HepG2 (cell line): ENCODE data around the gene TBX15. TPM values are rescaled to one million over a fixed set of nuclear protein-coding genes. Genes with fewer than 3 reads are reported as not detected.

Source experiments
- BCL6 ChIP-seq: IDR thresholded peaks from 2 replicates; pipeline ENCODE4 v1.6.1; 2016; ENCODE audit warnings: missing genetic modification reagents, missing compliant biosample characterization
- CCDC6 ChIP-seq: sonication (generic); formaldehyde crosslinking; IDR thresholded peaks from 2 replicates; pipeline ENCODE4 v1.8.1; 2022; ENCODE audit warnings: mild to moderate bottlenecking, missing genetic modification reagents, moderate library complexity
- DNMT1 ChIP-seq: sonication (generic); formaldehyde crosslinking; IDR thresholded peaks from 2 replicates; pipeline ENCODE4 v1.5.1; 2020; ENCODE audit warnings: mild to moderate bottlenecking, missing genetic modification reagents
- ELF1 ChIP-seq: sonication (generic); formaldehyde crosslinking; IDR thresholded peaks from 2 replicates; pipeline ENCODE4 v1.4.0; 2020; ENCODE audit warnings: missing genetic modification reagents
- FLYWCH1 ChIP-seq: sonication (generic); formaldehyde crosslinking; IDR thresholded peaks from 2 replicates; pipeline ENCODE4 v1.8.1; 2023; ENCODE audit warnings: mild to moderate bottlenecking, missing genetic modification reagents
- JUNB ChIP-seq: sonication (generic); formaldehyde crosslinking; IDR thresholded peaks from 2 replicates; pipeline ENCODE4 v1.8.0; 2022; ENCODE audit warnings: missing genetic modification reagents, mild to moderate bottlenecking, borderline replicate concordance
- NFYB ChIP-seq: sonication (generic); formaldehyde crosslinking; IDR thresholded peaks from 2 replicates; pipeline ENCODE4 v1.4.0; 2020; ENCODE audit warnings: missing genetic modification reagents
- NR2F1 ChIP-seq, 2 experiments: fragments of 450-650 bp in 1 of 2; formaldehyde crosslinking in 1 of 2; IDR thresholded peaks; 2 replicates each; pipeline versions ENCODE4 v1.5.0 to v1.6.1; 2016 to 2020; ENCODE audit warnings: mild to moderate bottlenecking in 1 of 2, missing compliant biosample characterization in 1 of 2, missing genetic modification reagents in 1 of 2, moderate library complexity in 1 of 2
- PRDM10 ChIP-seq: sonication (generic); formaldehyde crosslinking; IDR thresholded peaks from 2 replicates; pipeline ENCODE4 v1.4.0; 2020; ENCODE audit warnings: low read depth, missing genetic modification reagents
- RBM22 ChIP-seq: fragments of 200-400 bp; formaldehyde crosslinking; optimal IDR thresholded peaks from 2 replicates; pipeline ENCODE3; 2017; ENCODE audit warnings: mild to moderate bottlenecking, low read length, moderate library complexity
- SNAPC4 ChIP-seq: sonication (generic); formaldehyde crosslinking; IDR thresholded peaks from 2 replicates; pipeline ENCODE4 v1.4.0; 2020; ENCODE audit warnings: mild to moderate bottlenecking, missing genetic modification reagents
- SOX13 ChIP-seq, 3 experiments: fragments of 450-650 bp in 1 of 3; sonication (generic) in 1 of 3; formaldehyde crosslinking in 1 of 3; IDR thresholded peaks in 2 of 3; conservative IDR thresholded peaks in 1 of 3; 2 replicates each; pipeline versions ENCODE4 v1.5.0 to v1.6.1; 2016 to 2020; ENCODE audit warnings: antibody characterized with exemption in 1 of 3, mild to moderate bottlenecking in 1 of 3, missing compliant biosample characterization in 1 of 3, missing genetic modification reagents in 1 of 3, moderate library complexity in 1 of 3
- SPEN ChIP-seq: sonication (generic); formaldehyde crosslinking; IDR thresholded peaks from 2 replicates; pipeline ENCODE4 v1.5.1; 2020; ENCODE audit warnings: low read depth, mild to moderate bottlenecking, missing genetic modification reagents
- TOPORS ChIP-seq: sonication (generic); formaldehyde crosslinking; IDR thresholded peaks from 2 replicates; pipeline ENCODE4 v1.8.0; 2023; ENCODE audit warnings: mild to moderate bottlenecking, missing genetic modification reagents
- ZBTB20 ChIP-seq: sonication (generic); formaldehyde crosslinking; IDR thresholded peaks from 2 replicates; pipeline ENCODE4 v1.8.1; 2023; ENCODE audit warnings: missing genetic modification reagents, low read depth, mild to moderate bottlenecking, borderline replicate concordance
- ZNF296 ChIP-seq: sonication (generic); formaldehyde crosslinking; conservative IDR thresholded peaks from 2 replicates; pipeline ENCODE4 v1.5.0; 2020; ENCODE audit warnings: mild to moderate bottlenecking, missing genetic modification reagents
- ZNF615 ChIP-seq: sonication (generic); formaldehyde crosslinking; IDR thresholded peaks from 2 replicates; pipeline ENCODE4 v1.5.0; 2020; ENCODE audit warnings: mild to moderate bottlenecking, missing genetic modification reagents, borderline replicate concordance
- ZNF75D ChIP-seq: sonication (generic); formaldehyde crosslinking; IDR thresholded peaks from 2 replicates; pipeline ENCODE4 v1.8.1; 2023; ENCODE audit warnings: missing genetic modification reagents, mild to moderate bottlenecking, borderline replicate concordance
- ZNF782 ChIP-seq: sonication (generic); formaldehyde crosslinking; IDR thresholded peaks from 2 replicates; pipeline ENCODE4 v1.4.0; 2020; ENCODE audit warnings: missing genetic modification reagents, mild to moderate bottlenecking, borderline replicate concordance
- polyA plus RNA-seq, 8 experiments: library from polyadenylated mRNA; depleted of rRNA in 3 of 8; stranded (reverse) in 7 of 8; unstranded in 1 of 8; fragments of >200 nt; fragmentation: Illumina TruSeq in 4 of 8; extraction: Trizol in 4 of 8; gene quantifications; 2 replicates each; pipeline versions ENCODE4 v1.2.1 to v1.2.3, GENCODE V29; 2011 to 2016; ENCODE audit warnings: low read depth in 4 of 8, missing spikeins in 1 of 8, mixed read lengths in 1 of 8; ENCODE audit not compliant: insufficient read depth in 1 of 8
- total RNA-seq, 5 experiments: library from RNA; depleted of rRNA; stranded (reverse); fragments of >200 nt; fragmentation: Illumina TruSeq; extraction: Trizol; gene quantifications; 2 replicates each; pipeline ENCODE4 v1.2.3, GENCODE V29; 2016; ENCODE audit warnings: low read depth in 1 of 5

TBX15 gene
- total and polyA plus RNA-seq, 2 of the 13 experiments (the other 11 are each of a cell fraction or from before 2014, with no cell fraction given) = 0.42 to 1.9 TPM

GRCh38 chr1:118963456-118964430, 24.4 kb downstream of the TBX15 start (continued):
- TF ChIP-seq ZNF782 (CRISPR knock-in tag) (no peak; the same call in 1 of the 2 replicates), SNAPC4 (CRISPR knock-in tag) (no peak), CCDC6 (CRISPR knock-in tag) (no peak), SPEN (peak; percentile 80; the same call in 1 of the 2 replicates), SOX13 (IDR thresholded peaks at IDR 0.05) (peak; percentile 53; the same call in 1 of the 2 replicates), SOX13 (CRISPR knock-in tag; conservative IDR thresholded peaks at IDR 0.05 in 1 of 2, IDR thresholded peaks at IDR 0.05 in 1 of 2) (peak in 1 of 2 experiments; percentile 83; a peak in 2 of 4 replicates), NFYB (CRISPR knock-in tag) (no peak), DNMT1 (no peak), RBM22 (no peak), FLYWCH1 (CRISPR knock-in tag) (no peak), PRDM10 (CRISPR knock-in tag) (0 out of 2 replicates have a peak, but pooled peaks have one; percentile 36), TOPORS (no peak), ZNF615 (no peak), ELF1 (CRISPR knock-in tag) (peak; percentile 65), ZBTB20 (CRISPR knock-in tag) (peak; percentile 88; the same call in 1 of the 2 replicates), JUNB (CRISPR knock-in tag) (no peak), BCL6 (CRISPR knock-in tag) (peak; percentile 83), ZNF75D (CRISPR knock-in tag) (no peak), NR2F1 (CRISPR knock-in tag; IDR thresholded peaks at IDR 0.05) (peak; percentile 81 to 85), ZNF296 (CRISPR knock-in tag) (no peak)
